HG03175 (cell line): ENCODE measurements around the gene PPIA.

Experiments
- ATAC-seq: cut with Tn5 transposase; IDR thresholded peaks from one replicate; pipeline ENCODE4 v1.9.1; 2021; ENCODE audit warnings: mild to moderate bottlenecking, moderate library complexity; ENCODE audit not compliant: unreplicated experiment

The PPIA gene

DNA sequence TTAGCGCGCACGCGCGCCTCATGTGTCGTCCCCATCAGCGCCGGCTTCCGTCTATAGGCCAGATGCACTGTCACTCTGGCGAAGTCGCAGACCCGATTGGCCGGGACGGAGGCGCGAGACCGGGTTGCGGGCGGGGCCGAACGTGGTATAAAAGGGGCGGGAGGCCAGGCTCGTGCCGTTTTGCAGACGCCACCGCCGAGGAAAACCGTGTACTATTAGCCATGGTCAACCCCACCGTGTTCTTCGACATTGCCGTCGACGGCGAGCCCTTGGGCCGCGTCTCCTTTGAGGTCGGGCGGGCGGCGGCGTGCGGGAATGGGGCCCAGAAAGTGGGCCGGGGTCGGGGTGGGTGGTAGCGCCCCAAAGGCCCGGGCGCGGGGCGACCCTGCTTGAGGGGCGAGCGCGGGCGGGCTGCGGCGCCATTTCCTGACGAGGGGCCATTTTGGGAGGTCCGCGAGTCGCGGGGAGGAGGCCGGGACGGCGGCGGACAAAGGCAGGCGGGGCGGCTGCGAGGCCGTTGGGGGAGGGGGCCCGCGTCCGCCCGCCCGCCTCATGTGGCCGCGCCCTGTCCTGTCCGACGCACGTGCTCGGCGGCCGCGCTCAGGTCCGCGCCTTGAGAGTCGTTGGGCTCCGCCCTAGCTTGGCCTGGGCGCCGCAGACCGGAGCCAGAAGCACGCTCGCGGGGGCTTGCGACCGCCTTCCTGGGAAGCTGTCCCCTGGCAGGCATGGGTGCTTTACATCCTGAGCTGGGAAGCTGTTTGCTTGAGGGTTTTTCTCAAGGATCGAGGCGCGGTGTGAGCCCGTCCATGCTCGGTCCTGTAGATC, at the start of gene PPIA:
Gene PPIA, plus strand, starts transcription at position 178 of the 825 bp plus-strand sequence. Its CDS starts 44 bp downstream, at position 222.
- peak; percentile 87 for ATAC-seq

DNA sequence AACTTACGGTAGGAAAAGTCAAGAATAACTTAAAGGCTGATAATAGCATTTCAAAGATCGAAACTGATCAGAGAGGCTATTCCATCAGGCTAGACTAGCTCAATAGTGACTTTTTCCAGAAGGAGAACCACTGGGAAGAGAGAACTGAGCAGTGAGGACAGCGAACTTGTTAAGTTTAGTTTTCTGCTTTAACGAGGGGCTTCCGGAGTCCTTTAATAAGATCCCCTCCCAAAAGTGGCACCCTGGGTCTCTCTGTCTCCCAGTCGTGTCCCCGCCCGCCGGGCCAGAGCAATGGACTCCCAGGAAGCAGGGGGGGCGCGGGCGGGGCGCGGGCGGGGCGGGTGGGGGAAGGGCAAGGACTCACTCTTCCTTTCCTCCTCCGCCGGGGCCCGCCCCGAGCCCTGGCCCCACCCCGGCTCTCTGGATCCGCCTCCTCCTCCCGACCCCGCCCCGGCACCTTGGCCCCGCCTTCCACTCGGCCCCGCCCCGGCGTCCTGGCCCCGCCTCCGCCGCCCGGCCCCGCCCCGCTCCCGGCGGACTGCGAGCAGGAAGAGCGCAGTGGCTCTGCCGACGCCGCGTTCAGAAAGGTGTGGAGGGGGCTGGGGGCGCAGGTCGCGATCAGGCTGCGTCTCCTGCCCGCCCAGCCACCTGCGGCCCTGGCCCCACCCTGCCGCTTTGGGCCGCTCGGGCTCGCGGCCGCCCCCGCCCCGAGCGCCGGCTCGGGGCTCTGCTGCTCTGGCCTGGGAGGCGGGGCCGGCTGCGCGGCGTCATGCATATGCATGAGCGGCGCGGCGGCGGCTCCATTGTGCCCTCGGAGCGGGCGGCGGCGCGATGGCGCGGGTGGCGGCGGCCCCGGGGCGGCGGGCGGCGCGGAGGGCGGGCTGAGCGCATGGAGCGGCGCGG, 48.2 kb upstream of the PPIA start, which contains the start of gene ZMIZ2:
Gene ZMIZ2, plus strand, starts transcription at position 803 of the 903 bp plus-strand sequence. CDS start 7,403 bp downstream, outside the sequence.
- peak; percentile 80 for ATAC-seq

- peak; percentile 25 for ATAC-seq
These were observed 47.3 kb upstream of the PPIA start for GRCh38 chr7:44748948-44749731.

- no peak for ATAC-seq
These were observed 46.5 kb upstream of the PPIA start for GRCh38 chr7:44749992-44750391.

DNA sequence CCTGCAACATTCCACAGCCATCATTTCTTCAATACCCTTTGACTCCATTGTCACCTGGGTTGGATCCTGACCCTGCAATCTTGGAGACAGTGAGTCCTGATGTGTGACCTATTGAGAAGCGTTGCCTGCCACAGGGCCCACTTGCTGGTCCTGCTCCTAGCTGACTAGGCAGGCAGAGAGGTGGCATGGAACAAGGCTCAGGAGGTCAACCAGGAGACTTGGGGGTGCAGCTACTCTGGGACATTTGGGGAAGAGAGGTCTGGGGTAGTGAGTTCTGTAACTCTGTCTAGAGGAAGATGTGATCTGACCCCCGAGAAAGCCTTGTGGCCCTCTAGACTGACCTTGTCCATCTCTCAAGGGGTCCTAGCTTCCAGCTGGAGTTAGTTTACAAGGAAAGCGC, 46.1 kb upstream of the PPIA start:
- ATAC-seq: no peak

- peak; percentile 38 for ATAC-seq
These were observed 45.4 kb upstream of the PPIA start for GRCh38 chr7:44750921-44751571.

GRCh38 chr7:44752822-44753221, 43.7 kb upstream of the PPIA start:
- no peak for ATAC-seq

- ATAC-seq: no peak
These were observed 41.4 kb upstream of the PPIA start for GRCh38 chr7:44754802-44755697.

DNA sequence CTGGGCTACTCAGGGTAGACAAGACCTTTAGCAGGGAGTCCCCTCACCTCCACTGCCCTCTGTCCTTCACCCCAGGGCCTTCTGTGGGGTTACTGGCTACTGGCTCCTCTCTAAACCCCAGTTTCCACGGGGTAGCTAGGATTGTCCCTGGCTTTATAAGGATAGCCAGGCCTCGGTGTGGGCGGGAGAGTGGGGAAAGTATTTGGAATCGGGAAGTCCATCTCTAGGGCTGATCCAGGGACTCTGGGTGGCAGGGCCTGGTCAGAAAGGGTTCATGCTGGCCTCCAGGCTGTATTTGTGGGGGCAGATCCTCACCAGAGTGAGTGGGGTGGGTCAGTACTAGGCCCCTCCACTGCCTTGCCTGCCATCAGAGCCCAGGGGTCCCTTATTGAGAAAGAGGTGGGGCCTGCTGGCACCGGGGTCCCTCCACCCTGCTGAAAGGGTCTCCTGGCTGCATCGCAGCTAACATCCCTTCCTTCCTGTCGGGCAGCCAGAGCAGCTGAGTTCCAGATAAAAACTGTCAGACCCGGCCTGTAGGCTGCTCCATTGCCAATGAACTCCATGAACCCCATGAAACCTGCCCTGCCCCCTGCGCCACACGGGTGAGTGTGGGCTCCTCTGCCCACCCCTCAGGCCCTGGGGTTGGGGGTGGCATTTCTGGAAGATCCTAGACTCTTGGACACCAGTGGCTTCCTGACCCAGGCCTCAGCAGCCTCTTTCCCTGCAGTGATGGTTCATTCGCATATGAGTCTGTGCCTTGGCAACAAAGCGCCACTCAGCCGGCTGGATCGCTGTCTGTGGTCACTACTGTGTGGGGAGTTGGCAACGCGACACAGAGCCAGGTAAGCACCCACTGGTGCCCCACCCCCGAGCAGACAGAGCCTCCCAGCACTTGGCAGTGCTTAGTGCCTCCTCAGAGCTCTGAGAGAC, 40.5 kb upstream of the PPIA start:
- ATAC-seq: no peak

GRCh38 chr7:44756904-44757303, 39.6 kb upstream of the PPIA start:
- ATAC-seq: no peak

DNA sequence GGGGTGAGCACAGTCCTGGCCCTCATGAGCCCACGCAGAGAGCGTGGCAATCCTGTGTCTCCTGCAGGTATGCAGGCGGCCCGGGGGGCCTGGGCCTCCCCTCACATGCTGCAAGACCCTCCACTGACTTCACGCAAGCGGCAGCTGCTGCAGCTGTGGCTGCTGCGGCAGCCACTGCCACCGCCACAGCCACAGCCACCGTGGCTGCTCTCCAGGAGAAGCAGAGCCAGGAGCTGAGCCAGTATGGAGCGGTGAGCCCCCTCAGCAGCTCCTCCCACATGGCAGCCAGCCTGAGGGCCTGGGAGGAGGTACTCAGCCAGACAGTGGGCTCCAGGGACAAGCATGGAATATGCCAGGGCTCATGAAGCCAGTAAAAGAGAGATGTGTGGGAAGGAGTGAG, 39.2 kb upstream of the PPIA start:
- no peak for ATAC-seq

- no peak for ATAC-seq
These were observed 38.7 kb upstream of the PPIA start for GRCh38 chr7:44757739-44758138.

DNA sequence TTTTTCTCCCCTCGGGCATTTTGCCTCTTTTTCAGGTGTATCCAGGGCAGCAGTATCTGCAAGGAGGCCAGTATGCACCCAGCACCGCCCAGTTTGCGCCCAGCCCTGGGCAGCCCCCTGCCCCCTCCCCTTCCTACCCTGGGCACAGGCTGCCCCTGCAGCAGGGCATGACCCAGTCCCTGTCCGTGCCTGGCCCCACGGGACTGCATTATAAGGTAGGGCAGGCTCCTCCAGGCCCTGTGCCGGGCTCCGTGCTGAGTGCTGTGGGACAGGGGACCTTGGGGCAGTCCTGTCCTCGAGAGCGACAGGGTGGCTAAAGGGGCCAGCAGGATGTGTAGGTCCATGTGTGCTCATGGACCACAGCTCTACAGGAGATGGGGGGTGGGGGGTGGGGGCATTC, 37.2 kb upstream of the PPIA start:
- ATAC-seq: no peak

DNA sequence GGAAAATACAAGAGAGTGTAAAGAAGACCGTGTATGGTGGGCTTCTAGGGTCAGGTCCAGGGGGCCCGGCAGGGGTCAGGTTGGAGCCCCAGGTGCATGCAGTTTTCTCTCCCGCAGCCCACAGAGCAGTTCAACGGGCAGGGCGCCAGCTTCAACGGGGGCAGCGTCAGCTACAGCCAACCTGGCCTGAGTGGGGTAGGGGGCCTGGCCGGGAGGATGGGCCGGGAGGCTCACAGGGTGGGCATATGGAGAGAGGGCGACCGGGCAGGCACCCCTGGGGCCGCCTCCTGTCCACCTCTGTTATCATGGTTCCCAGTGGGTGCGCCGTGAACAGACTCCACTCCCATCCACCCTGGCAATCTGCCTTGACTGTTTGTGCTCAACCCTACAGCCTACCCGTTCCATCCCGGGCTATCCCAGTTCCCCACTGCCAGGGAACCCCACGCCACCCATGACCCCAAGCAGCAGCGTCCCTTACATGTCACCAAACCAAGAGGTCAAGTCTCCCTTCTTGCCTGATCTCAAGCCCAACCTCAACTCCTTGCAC, 36.4 kb upstream of the PPIA start:
- no peak for ATAC-seq

GRCh38 chr7:44761207-44762161, 35.0 kb upstream of the PPIA start:
- no peak for ATAC-seq

DNA sequence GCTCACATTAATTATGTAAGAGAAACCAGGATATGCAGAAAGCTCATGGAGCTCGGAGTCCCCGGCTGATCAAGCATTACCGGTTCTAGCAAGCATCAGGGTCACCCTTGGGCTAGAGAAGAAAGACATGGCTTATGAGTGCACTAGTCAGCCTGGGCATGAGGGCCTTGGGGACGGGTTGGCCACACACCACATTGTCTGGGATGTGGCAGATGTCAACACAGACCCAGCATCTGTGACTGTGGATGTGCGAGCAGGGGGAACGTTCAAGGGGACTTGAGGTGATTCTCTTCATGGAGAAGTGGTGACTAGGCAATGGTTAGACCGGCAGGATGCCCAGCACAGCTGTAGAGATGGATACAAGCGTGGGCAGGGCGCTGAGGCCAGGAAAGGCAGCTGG, 34.2 kb upstream of the PPIA start:
- no peak for ATAC-seq
